GM13977 (cell line): ENCODE results near the gene RAB11FIP5.
A peak's percentile ranks its signal among the peaks of the same experiment; 100 is the strongest.

Experiments
- DNase-seq: peaks from one replicate; pipeline ENCODE4 v3.0.0; 2012; ENCODE audit warnings: low spot score
- CTCF ChIP-seq: IDR thresholded peaks from 2 replicates; pipeline ENCODE4 v1.5.1; 2012; ENCODE audit warnings: mild to moderate bottlenecking, control low read depth; ENCODE audit not compliant: insufficient read depth; ENCODE audit errors: extremely low read depth, missing control alignments
- in situ Hi-C: fragments of 300-500 bp; cut with MboI; formaldehyde crosslinking; loops from one replicate; pipeline ENCODE4 v1.12.0; 2022; ENCODE audit warnings: low sequenced_read_pairs, low pct_unique_long_range_greater_than_20kb, mixed read lengths, inconsistent platforms; ENCODE audit not compliant: unreplicated experiment

RAB11FIP5 gene

GRCh38 chr2:73117441-73117840, 4.7 kb upstream of the RAB11FIP5 start:
- in situ Hi-C loops, result no loop called here
- TF ChIP-seq CTCF, result no peak
- DNase-seq, result no peak

- no peak for DNase-seq
- no peak for TF ChIP-seq CTCF
- in situ Hi-C loops, result no loop called here
These were observed 3.6 kb upstream of the RAB11FIP5 start for GRCh38 chr2:73116182-73116960.

- DNase-seq, result no peak
- TF ChIP-seq CTCF, result no peak
- in situ Hi-C loops, result no loop called here
These were observed 1.6 kb upstream of the RAB11FIP5 start for GRCh38 chr2:73114273-73114867.

- TF ChIP-seq CTCF, result no peak
- DNase-seq, result peak; percentile 48
- in situ Hi-C loops, result no loop called here
These were observed 479 bp downstream of the RAB11FIP5 start for GRCh38 chr2:73112026-73112912.

- no peak for TF ChIP-seq CTCF
- DNase-seq, result no peak
These were observed 1.4 kb downstream of the RAB11FIP5 start for GRCh38 chr2:73111073-73112025.

More at GRCh38 chr2:73111073-73112025, 1.4 kb downstream of the RAB11FIP5 start:
- in situ Hi-C loops, result no loop called here
